SW 1271 (cell line): ENCODE measurements around the gene GOLGA6L26.
"Not testable (repeated sequence)": the region's sequence is repeated elsewhere in the genome, so short reads cannot be mapped to it uniquely, and the experiment has no call there.

ENCODE experiments used
- DNase-seq, 2 experiments: peaks; one replicate each; lab custom pipeline; 2025; lab: John Stamatoyannopoulos, UW

Gene GOLGA6L26, protein sequence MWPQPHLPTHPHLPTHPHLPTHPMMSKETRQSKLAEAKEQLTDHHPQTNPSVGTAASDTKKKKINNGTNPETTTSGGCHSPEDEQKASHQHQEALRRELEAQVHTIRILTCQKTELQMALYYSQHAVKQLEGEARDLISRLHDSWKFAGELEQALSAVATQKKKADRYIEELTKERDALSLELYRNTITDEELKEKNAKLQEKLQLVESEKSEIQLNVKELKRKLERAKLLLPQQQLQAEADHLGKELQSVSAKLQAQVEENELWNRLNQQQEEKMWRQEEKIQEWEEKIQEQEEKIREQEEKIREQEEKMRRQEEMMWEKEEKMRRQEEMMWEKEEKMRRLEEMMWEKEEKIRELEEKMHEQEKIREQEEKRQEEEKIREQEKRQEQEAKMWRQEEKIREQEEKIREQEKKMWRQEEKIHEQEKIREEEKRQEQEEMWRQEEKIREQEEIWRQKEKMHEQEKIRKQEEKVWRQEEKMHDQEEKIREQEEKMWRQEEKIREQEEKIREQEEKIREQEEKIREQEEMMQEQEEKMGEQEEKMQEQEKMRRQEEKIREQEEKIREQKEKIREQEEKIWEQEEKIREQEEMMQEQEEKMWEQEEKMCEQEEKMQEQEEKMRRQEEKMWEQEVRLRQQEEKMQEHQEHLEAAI

DNA sequence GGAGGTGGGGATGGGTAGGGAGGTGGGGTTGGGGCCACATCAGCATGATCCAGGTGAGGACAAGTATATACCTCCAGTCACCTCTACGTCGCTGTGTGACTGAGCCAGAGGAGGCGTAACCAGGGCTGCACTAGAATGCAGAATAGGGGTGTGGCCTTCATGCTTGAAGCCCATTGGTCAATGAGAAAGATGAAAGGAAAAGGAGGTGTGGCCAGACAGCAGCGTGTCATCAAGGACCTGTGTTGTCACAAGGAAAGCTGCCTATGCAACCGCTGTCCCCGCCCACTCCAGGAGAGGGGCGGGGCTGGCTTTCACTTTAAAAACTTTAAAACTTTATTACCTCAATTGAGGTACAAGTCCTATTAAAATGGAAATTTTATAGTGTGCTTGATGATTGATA, at the start of gene GOLGA6L26:
TSS of gene GOLGA6L26 (minus strand) at position 101 of the 400 bp plus-strand sequence. CDS start at position 40, 61 bp downstream.
- not testable (repeated sequence) for DNase-seq

DNA sequence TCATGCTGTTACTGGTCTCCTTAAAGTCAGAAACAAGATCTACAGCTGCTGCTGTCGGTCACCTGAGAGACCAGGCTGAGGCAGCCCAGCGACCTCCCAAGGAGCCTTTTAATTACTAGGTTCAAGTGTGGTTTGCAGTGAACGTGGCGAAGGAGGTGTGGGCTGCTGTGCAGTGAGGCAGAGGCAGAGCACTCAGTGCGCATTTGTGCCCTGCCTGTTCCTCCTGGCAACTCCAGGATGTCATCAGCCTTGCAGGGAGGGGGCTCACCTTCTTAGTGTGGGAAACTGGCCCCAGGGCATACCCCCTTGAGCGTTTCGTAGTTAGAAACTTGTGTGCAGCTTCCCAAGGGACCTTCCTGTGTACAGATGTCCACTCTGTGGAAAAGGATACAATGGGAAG, 47.2 kb upstream of the GOLGA6L26 start:
- not testable (repeated sequence) for DNase-seq

DNA sequence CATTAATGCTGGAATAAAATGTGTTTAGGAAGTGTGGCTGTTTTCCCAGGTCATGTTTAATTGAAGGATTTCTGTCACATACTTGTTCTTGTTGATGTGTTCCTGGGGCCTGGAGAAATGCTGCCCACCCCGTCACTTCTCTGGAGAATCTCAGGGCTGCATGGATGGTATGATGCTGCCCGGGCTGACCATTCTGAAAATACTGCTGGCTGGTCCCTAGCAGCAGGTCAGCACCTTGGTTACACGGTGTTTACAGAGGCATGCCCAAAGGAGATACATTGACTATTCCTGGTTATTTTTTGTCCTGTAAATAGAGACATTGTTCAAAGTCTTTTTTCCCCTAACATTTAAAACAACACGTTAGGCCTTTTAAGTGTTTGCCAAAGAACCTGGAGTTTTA, 46.7 kb upstream of the GOLGA6L26 start:
- not testable (repeated sequence) for DNase-seq

DNA sequence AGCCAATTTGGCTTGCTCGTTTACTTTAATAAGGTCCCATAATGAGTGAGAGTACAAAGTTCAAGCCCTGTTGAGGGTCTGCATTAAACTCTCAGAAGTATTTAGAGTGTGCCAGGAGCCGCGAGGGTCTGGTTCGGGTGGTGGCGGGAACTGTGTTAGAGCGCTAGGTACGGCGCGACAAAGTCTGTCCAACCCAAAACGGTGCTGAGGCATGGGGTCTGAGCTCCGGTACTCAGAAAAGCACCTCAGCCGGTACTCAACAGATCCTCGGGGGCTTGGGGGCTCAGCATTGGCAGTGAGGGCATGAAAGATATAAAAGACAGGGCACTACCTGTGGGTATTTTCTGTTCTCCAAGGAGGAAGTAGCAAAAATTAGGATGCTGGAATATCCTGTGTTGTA, 45.0 kb upstream of the GOLGA6L26 start:
- DNase-seq = not testable (repeated sequence)

DNA sequence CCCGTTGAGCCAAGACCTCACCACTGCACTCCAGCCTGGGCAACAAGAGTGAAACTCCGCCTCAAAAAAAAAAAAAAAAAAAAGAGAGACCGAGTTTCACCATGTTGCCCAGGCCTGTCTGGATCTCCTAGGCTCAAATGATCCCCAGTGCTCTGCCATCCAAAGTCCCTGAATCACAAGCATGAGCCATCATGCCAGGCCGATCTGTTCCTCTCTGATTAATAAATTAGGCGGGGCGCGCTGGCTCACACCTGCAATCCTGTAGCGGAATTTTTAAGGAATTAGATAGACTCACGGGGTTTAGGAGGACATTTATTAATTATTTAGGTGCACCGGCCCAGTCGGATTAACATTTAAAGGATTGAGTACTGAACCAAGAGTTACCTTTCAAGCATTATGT, 40.2 kb upstream of the GOLGA6L26 start:
- DNase-seq = not testable (repeated sequence)

DNA sequence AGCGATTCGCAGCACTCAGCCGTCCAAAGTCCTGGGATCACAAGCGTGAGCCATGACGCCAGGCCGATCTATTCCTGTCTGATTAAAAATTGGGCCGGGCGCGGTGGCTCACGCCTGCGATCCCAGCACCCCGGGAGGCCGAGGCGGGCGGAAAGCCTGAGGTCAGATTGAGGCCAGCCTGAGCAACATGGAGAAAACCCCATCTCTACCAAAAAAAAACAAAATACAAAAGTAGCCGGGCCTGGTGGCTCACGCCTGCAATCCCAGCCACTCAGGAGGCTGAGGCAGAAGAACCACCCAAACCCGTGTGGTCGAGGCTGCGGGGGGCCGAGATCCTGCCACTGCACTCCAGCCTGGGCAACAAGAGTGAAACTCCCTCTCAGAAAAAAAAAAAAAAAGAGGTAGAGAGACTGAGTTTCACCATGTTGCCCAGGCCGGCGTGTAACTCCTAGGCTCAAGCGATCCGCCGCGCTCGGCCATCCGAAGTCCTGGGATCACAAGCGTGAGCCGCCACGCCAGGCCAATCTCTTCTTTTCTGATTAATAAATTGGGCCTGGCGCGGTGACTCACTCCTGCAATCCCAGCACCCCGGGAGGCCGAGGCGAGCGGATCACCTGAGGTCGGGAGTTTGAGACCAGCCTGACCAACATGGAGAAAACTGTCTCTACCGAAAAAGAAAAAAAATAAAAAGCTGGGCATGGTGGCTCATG, 39.0 kb upstream of the GOLGA6L26 start:
- DNase-seq = not testable (repeated sequence)

DNA sequence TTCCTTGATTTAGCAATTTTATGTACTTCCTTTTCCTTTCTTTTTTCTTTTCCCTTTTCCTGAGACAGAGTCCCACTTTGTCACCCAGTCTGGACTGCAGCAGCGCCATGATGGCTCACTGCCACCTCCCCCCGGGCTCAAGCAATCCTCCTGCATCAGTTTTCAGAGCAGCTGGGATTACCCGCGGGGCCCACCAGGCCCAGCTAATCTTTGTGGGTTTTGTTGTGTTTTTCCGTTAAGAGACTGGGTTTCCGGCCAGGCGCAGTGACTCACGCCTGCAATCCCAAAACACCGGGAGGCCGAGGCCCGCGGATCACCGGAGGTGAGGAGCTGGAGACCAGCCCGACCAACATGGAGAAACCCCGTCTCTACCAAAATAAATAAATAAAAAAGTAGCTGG, 38.3 kb upstream of the GOLGA6L26 start:
- no peak for DNase-seq

DNA sequence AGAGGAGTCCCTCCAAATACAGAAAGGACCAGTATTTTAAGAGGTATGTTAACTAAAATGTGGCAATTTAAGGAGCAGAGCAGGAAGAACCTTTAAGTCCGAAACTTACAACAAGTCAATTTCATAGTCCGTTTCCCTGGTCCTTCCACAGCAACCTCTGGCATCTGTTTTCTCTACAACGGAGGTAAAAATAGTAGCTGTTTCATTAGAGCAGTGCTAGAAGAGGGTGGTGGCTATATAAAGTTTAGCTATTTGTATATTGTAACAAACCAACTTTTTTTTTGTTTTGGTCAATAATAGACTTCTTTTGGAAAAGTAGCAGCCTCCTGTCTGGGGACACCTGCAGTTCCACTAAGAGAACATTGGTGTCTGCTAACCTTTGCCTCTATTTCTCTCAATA, 37.9 kb upstream of the GOLGA6L26 start:
- DNase-seq = not testable (repeated sequence)

DNA sequence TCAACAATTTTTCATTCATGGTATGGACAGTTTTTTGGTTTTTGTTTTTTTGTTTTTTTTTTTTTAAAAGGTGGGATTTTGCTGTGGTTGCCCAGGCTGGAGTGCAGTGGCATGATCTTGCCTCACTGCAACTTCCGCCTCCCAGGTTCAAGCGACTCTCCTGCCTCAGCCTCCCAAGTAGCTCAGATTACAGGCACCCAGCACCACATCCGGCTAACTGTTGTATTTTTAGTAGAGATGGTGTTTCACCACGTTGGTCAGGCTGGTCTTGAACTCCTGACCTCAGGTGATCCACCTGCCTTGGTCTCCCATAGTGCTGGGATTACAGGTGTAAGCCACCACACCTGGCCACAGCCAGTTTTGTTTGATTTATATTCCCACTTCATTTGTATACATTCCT, 37.1 kb upstream of the GOLGA6L26 start:
- not testable (repeated sequence) for DNase-seq

DNA sequence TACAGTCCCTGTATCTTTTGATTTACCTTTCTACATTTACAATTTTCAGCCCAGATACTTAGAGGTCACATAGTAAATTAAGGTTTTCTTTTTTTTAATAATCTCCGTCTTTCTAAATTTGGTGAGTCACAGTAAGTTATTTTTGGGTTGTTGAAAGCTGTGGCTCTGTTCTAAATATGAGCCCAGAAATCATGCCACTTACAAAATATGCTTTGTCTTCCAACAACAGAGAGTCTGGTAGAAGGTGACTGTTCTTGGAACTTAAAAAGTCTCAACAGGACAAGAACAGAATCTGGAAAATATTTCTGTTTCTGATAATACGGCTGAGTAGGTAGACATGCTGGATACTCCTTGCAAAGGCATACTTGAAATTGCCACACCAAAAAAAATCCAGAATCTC, 36.6 kb upstream of the GOLGA6L26 start:
- no peak for DNase-seq

DNA sequence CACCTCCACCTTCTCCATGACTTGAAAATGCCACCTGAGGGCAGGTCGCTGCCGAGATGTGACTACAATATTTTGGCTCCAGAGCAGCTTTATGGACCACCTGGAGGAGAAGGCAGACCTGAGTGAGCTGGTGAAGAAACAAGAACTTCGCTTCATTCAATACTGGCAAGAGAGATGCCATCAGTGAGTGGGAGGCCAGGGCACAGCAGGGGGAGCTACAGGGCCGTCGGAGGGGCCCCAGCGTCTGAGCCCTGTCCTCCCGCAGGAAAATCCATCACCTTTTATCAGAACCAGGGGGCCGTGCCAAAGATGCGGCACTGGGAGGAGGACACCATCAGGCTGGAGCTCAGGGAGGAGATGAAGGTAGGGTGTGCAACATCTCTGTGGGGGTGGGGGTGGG, 30.3 kb upstream of the GOLGA6L26 start:
- not testable (repeated sequence) for DNase-seq

DNA sequence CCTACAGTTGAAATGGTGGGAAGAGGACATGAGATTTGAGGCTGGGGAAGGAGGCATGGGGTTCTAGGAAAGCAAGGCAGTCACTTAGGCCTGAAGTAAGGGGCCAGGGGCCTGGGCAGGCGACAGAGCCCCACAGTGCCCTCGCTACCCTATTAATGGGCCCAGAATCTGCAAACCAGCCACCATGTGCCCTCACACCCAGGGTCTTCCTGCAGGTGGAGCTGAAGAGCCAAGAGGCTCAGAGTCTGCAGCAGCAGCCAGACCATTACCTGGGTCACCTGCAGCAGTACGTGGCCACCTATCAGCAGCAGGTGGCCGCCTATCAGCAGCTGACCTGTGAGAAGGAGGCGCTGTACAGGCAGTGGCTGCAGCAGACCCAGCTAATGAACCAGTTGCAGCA, 28.6 kb upstream of the GOLGA6L26 start:
- DNase-seq = not testable (repeated sequence)

DNA sequence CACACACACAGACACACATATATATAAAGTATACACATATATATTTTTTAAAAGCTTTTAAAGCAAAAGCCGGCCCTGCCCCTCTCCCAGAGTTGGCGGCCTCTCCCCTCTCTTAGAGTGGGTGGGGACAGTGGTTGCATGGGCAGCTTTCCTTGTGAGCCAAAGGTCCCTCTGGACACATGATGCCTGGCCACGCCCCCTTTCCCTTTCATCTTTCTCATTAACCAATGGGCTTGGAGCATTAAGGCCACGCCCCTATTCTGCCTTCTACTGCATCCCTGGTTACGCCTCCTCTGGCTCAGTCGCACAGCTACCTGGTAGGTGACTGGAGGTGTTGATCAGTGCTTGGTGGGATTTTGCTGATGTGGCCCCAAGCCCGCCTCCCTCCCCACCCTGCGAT, 20.5 kb upstream of the GOLGA6L26 start, which contains the start of gene GOLGA8S:
TSS of gene GOLGA8S (plus strand) at position 301 of the 400 bp plus-strand sequence. CDS start at position 363, 62 bp downstream.
- not testable (repeated sequence) for DNase-seq

DNA sequence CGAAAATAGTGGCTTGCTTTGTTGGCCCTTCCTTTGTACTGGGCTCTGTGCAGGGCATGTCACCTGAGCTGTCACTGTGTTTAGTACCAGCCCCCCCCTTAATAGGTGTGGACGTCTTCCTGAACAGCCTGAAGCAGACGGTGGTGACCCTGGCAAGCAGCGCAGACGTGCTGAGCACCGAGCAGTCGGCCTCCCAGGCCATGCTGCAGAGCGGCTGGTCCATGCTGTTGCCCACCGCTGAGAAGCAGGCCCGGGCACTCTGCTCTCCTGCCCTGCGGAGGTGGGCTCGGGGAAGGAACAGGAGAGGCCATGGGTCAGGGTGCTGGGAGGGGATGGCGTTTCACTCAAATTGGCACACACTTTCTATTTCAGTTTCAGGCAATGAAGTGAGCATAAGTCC, 22.8 kb downstream of the GOLGA6L26 start:
- DNase-seq = not testable (repeated sequence)

DNA sequence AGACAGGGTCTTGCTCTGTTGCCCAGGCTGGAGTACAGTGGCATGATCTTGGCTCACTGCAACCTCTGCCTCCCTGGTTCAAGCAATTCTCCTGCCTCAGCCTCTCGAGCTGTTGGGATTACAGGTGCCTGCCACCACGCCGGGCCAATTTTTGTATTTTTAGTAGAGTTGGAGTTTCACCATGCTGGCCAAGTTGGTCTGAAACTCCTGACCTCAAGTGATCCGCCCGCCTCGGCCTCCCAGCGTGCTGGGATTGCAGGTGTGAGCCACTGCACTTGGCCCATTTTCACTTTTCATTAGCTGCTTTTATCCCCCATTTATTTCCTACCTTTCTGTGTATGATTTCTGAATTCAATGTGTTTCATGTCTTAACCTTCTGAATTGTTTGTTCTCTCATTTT, 28.1 kb downstream of the GOLGA6L26 start:
- not testable (repeated sequence) for DNase-seq

DNA sequence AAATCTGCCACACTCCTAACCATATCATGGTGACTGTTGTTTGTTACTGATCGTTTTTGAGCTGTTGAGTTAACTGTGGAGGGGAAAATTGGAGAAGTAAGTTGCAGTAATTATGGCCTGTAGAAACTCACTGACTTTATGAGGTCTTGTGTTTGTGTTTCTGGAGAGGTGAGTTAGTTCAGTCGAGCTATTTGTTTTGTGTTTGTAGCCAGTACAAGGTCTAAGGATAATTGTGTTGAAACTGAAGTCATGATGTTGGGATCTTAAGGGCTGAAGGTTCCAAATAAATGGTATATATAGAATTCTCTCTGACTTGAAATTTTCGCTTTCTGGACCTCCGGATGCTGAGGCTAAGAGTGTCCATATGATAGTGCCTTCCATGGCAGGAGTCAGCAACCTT, 29.2 kb downstream of the GOLGA6L26 start:
- DNase-seq = not testable (repeated sequence)

DNA sequence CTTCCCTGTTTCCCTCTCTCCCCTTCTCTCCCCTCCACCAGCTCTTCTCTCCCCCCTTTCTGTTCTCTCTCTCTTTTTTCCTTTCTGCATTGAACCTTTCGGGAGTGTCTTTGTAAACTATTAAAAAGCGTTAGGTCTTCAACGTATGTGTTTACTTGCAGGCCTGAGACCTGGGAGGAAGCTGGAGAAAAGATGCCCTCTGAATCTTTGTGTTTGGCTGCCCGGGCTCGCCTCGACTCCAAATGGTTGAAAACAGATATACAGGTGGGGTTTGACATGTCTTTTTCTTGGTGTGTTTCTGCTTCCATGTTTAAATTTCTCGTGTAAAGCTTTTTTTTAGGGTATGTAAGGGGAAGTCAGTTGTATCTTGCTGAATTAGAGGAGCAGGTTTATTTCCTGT, 29.7 kb downstream of the GOLGA6L26 start:
- not testable (repeated sequence) for DNase-seq

DNA sequence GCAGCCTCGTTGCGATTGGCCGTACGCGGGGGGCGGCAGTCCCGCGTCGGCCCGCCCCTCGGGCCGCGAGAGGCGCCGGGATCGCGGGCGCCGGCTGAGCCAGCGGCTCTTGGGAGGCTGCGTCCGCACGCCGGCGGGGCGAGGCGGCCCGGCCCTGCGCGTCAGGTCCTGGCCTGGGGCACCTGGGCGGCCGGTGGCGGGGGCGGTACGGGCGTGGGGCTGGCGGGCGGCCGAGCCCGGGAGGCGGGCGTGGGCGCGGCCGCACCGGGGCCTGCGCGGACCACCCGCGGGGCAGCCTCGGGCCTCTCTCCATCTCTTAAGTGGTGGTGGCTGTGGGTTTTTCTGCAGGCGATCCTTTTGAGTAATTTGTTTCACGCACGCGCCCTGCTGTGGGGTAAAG, 30.3 kb downstream of the GOLGA6L26 start:
- not testable (repeated sequence) for DNase-seq

DNA sequence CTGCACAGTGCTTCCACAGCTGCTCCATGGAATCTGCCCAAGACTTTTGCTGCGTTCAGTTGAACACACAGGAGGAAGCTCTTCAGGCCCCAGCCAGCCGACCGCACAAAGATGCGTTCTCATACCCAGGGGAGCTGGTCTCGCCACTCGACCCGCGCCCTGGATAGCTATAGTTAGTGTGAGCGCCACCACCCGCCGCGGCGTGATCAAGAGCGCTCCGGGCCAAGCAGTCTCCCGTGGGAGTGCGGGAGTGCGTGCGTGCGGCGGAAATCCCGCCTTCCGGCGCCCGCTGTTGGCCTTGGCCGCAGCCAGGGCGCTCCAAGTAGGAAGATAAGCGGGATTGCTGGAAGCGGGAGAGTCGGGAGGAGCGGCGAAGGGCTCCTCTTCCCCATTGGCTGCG, 30.8 kb downstream of the GOLGA6L26 start:
- not testable (repeated sequence) for DNase-seq
